Lower lobe of right lung (tissue), 2 donors: ENCODE data around the gene KIR3DL3. TPM values are rescaled to one million over a fixed set of nuclear protein-coding genes. Genes with fewer than 3 reads are reported as not detected.
A peak's percentile ranks its signal among the peaks of the same experiment; 100 is the strongest.
"Not testable (repeated sequence)": the region's sequence is repeated elsewhere in the genome, so short reads cannot be mapped to it uniquely, and the experiment has no call there.

Source experiments
- ATAC-seq, 2 donors: fragments of 200-7000 bp; cut with Tn5 transposase; one replicate each; pipeline ENCODE4 v1.9.1; 2020 to 2022; ENCODE audit warnings: mild to moderate bottlenecking in 2 of 2, moderate library complexity in 2 of 2
- DNase-seq: peaks from one replicate; pipeline ENCODE4 v3.0.0-alpha.2; 2020
- H3K27ac ChIP-seq: fragments of 200-600 bp; one replicate; pipeline ENCODE4 v1.8.0; 2022
- H3K27me3 ChIP-seq: fragments of 200-600 bp; one replicate; pipeline ENCODE4 v1.8.0; 2022; ENCODE audit warnings: low read depth
- H3K36me3 ChIP-seq: fragments of 200-600 bp; one replicate; pipeline ENCODE4 v1.8.0; 2022; ENCODE audit warnings: mild to moderate bottlenecking
- H3K4me1 ChIP-seq: fragments of 200-600 bp; one replicate; pipeline ENCODE4 v1.8.0; 2022
- H3K4me3 ChIP-seq: fragments of 200-600 bp; one replicate; pipeline ENCODE4 v1.8.0; 2022; ENCODE audit warnings: mild to moderate bottlenecking
- H3K9me3 ChIP-seq: fragments of 200-600 bp; one replicate; pipeline ENCODE4 v1.8.0; 2022
- CTCF ChIP-seq: fragments of 200-600 bp; IDR thresholded peaks from one replicate; pipeline ENCODE4 v1.8.0; 2022; ENCODE audit warnings: antibody characterized with exemption, mild to moderate bottlenecking
- intact Hi-C: fragments of 100-400 bp; cut with DNase I; formaldehyde crosslinking; loops from one replicate; pipeline ENCODE4 v1.11.0; 2022
- total RNA-seq: library from RNA; stranded (reverse); fragmentation: NEBNext Ultra II Directional; extraction: Animal tissue kit (Norgen Biotek cat#: 25700); gene quantifications from one replicate; pipeline ENCODE4 v1.2.1, GENCODE V29; 2021
- donor health status: DM: no; HTN: yes; CAD: no; lungs with severe emphysema.

KIR3DL3 gene
- total RNA-seq, 1 donor from 2014 or later, result not detected

GRCh38 chr19:54738715-54739114 is 14.5 kb downstream of the KIR3DL3 start:
- intact Hi-C loops, result no loop called here

GRCh38 chr19:54739587-54740497 is 15.6 kb downstream of the KIR3DL3 start:
- no peak overlapping the region for H3K4me3 ChIP-seq
- no peak for TF ChIP-seq CTCF
- H3K27ac ChIP-seq, result no peak overlapping the region
- no peaks in the 10 kb centered on the region for H3K36me3 ChIP-seq
- H3K4me1 ChIP-seq, result no peaks in the 10 kb centered on the region
- no peaks in the 10 kb centered on the region for H3K9me3 ChIP-seq
- intact Hi-C loops, result no loop called here
- DNase-seq, result no peak
- no peak for ATAC-seq
- H3K27me3 ChIP-seq, result no peaks in the 10 kb centered on the region

More at GRCh38 chr19:54738715-54739114, 14.5 kb downstream of the KIR3DL3 start:
- no peak overlapping the region for H3K4me3 ChIP-seq
- H3K27ac ChIP-seq, result no peak overlapping the region
- H3K9me3 ChIP-seq, result peaks cover 4% of the 10 kb centered on the region
- H3K4me1 ChIP-seq, result no peaks in the 10 kb centered on the region
- no peaks in the 10 kb centered on the region for H3K27me3 ChIP-seq
- no peaks in the 10 kb centered on the region for H3K36me3 ChIP-seq
- no peak for ATAC-seq
- no peak for TF ChIP-seq CTCF
- no peak for DNase-seq

GRCh38 chr19:54741950-54742349 is 17.7 kb downstream of the KIR3DL3 start:
- H3K9me3 ChIP-seq, H3K4me3 ChIP-seq, H3K27me3 ChIP-seq, ATAC-seq, H3K27ac ChIP-seq, DNase-seq, intact Hi-C loops, H3K4me1 ChIP-seq, H3K36me3 ChIP-seq: not testable (repeated sequence)

GRCh38 chr19:54744080-54744479 is 19.8 kb downstream of the KIR3DL3 start:
- DNase-seq, H3K27me3 ChIP-seq, H3K4me3 ChIP-seq, H3K9me3 ChIP-seq, intact Hi-C loops, H3K36me3 ChIP-seq, H3K27ac ChIP-seq, ATAC-seq, H3K4me1 ChIP-seq: not testable (repeated sequence)

GRCh38 chr19:54747614-54748322 is 23.5 kb downstream of the KIR3DL3 start:
- H3K36me3 ChIP-seq, H3K9me3 ChIP-seq, H3K4me3 ChIP-seq, intact Hi-C loops, H3K27me3 ChIP-seq, H3K27ac ChIP-seq, ATAC-seq, H3K4me1 ChIP-seq: not testable (repeated sequence)
- peak; percentile 68 for DNase-seq

GRCh38 chr19:54750276-54750675 is 26.0 kb downstream of the KIR3DL3 start:
- H3K4me1 ChIP-seq, H3K27ac ChIP-seq, H3K9me3 ChIP-seq, H3K4me3 ChIP-seq, ATAC-seq, intact Hi-C loops, H3K27me3 ChIP-seq, H3K36me3 ChIP-seq, DNase-seq: not testable (repeated sequence)

GRCh38 chr19:54756204-54757110 is 32.2 kb downstream of the KIR3DL3 start:
- H3K36me3 ChIP-seq, ATAC-seq, DNase-seq, H3K27ac ChIP-seq, intact Hi-C loops, H3K9me3 ChIP-seq, H3K4me1 ChIP-seq, H3K27me3 ChIP-seq, H3K4me3 ChIP-seq: not testable (repeated sequence)

GRCh38 chr19:54758577-54758976 is 34.3 kb downstream of the KIR3DL3 start:
- DNase-seq, H3K4me3 ChIP-seq, intact Hi-C loops, H3K27ac ChIP-seq, H3K36me3 ChIP-seq, H3K9me3 ChIP-seq, H3K27me3 ChIP-seq, H3K4me1 ChIP-seq, ATAC-seq: not testable (repeated sequence)

- ATAC-seq, H3K36me3 ChIP-seq, DNase-seq, H3K9me3 ChIP-seq, H3K27me3 ChIP-seq, H3K4me1 ChIP-seq, H3K4me3 ChIP-seq, H3K27ac ChIP-seq, intact Hi-C loops: not testable (repeated sequence)
These were observed 40.0 kb downstream of the KIR3DL3 start for GRCh38 chr19:54764219-54764618.

GRCh38 chr19:54766464-54766863 is 42.2 kb downstream of the KIR3DL3 start:
- H3K27ac ChIP-seq, H3K4me3 ChIP-seq, DNase-seq, H3K9me3 ChIP-seq, H3K27me3 ChIP-seq, ATAC-seq, H3K36me3 ChIP-seq, intact Hi-C loops, H3K4me1 ChIP-seq: not testable (repeated sequence)

GRCh38 chr19:54769646-54770045 is 45.4 kb downstream of the KIR3DL3 start, which contains the start of gene KIR2DL1:
KIR2DL1 (plus strand) TSS chr19:54769793; CDS start chr19:54769851, 58 bp downstream.
- H3K4me1 ChIP-seq, H3K4me3 ChIP-seq, H3K27me3 ChIP-seq, ATAC-seq, H3K27ac ChIP-seq, H3K9me3 ChIP-seq, DNase-seq, H3K36me3 ChIP-seq, intact Hi-C loops: not testable (repeated sequence)
